DND-41 (cell line): Measurements from ENCODE around the gene AKAP6.

Source experiments
- EZH2 ChIP-seq: IDR thresholded peaks from 3 replicates; pipeline ENCODE4 v1.6.1; 2012; ENCODE audit warnings: borderline replicate concordance, low read depth, mild to moderate bottlenecking, moderate library complexity, low read length, inconsistent platforms; ENCODE audit not compliant: severe bottlenecking
- TF ChIP-seq, protein P1 (sequence below): IDR thresholded peaks from 2 replicates; pipeline ENCODE4 v1.5.1; 2012; ENCODE audit warnings: borderline replicate concordance, low read length, moderate library complexity, mild to moderate bottlenecking; ENCODE audit not compliant: poor library complexity, severe bottlenecking; ENCODE audit errors: extremely low read depth

DNA sequence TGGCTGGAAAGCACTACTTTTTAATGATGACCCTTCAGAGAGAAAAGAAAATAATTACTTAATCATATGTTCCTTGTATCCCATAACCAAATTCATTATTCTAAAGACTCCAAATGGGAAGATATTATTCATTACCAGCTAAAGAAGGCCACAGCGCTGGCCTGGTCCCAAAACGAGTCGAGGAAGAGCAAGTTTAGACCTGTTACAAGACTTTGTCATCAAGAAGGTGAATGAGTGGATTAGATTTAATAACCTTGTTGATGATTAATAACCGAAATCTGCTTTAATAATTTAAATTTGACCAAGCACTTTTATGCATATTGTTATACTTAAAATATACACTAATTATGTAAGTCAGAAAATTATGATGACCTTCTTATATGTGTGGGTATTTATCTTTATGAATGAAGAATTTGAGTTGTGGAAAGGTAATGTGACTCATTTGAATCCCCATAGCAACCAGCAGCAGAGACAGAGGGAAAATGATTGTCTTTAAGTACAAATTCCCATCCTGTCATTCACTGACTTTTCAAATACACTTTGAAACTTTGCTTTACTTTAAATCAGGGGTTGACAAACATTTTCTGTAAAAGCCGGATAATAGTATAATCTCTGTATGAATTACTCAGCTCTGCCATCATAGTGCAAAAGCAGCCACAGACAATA, 409.2 kb downstream of the AKAP6 start:
- TF ChIP-seq, protein P1, sequence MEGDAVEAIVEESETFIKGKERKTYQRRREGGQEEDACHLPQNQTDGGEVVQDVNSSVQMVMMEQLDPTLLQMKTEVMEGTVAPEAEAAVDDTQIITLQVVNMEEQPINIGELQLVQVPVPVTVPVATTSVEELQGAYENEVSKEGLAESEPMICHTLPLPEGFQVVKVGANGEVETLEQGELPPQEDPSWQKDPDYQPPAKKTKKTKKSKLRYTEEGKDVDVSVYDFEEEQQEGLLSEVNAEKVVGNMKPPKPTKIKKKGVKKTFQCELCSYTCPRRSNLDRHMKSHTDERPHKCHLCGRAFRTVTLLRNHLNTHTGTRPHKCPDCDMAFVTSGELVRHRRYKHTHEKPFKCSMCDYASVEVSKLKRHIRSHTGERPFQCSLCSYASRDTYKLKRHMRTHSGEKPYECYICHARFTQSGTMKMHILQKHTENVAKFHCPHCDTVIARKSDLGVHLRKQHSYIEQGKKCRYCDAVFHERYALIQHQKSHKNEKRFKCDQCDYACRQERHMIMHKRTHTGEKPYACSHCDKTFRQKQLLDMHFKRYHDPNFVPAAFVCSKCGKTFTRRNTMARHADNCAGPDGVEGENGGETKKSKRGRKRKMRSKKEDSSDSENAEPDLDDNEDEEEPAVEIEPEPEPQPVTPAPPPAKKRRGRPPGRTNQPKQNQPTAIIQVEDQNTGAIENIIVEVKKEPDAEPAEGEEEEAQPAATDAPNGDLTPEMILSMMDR = no peak
- TF ChIP-seq EZH2 = no peak
